BJ (cell line): ENCODE data around the gene KSR1. TPM values are rescaled to one million over a fixed set of nuclear protein-coding genes. Genes with fewer than 3 reads are reported as not detected.

ENCODE experiments used
- CTCF ChIA-PET: fragments of 350-600 bp; formaldehyde crosslinking; extraction: SDS; loops from one replicate; lab custom pipeline; 2021; ENCODE audit warnings: antibody characterized with exemption, inconsistent platforms; lab: Yijun Ruan, JAX
- POLR2A ChIA-PET: fragments of 300-600 bp; sonication (Branson Sonifier 250); formaldehyde crosslinking; extraction: SDS; loops from one replicate; lab custom pipeline; 2021; ENCODE audit warnings: antibody characterized with exemption; lab: Charles Lee
- DNase-seq: peaks from one replicate; pipeline ENCODE4 v3.0.0-alpha.2; 2011; ENCODE audit warnings: low read depth
- H3K27me3 ChIP-seq: 2 replicates; pipeline ENCODE4 v1.6.0; 2011; ENCODE audit warnings: low read length; ENCODE audit not compliant: control insufficient read depth, insufficient read depth
- H3K36me3 ChIP-seq: 2 replicates; pipeline ENCODE4 v1.5.1; 2011; ENCODE audit warnings: low read length; ENCODE audit not compliant: control insufficient read depth, insufficient read depth
- H3K4me3 ChIP-seq: 2 replicates; pipeline ENCODE4 v1.5.1; 2011; ENCODE audit warnings: low read depth, mild to moderate bottlenecking, control low read depth, low read length
- CTCF ChIP-seq: IDR thresholded peaks from 2 replicates; pipeline ENCODE4 v1.5.1; 2011; ENCODE audit warnings: low read depth, mild to moderate bottlenecking, control low read depth, inconsistent platforms, low read length, moderate library complexity; ENCODE audit not compliant: insufficient read depth
- polyA plus RNA-seq: library from polyadenylated mRNA; depleted of rRNA; stranded (reverse); fragments of >200 nt; gene quantifications from 2 replicates; pipeline ENCODE4 v1.2.3, GENCODE V29; 2011

The KSR1 gene
- polyA plus RNA-seq, 1 experiment: 6.8 TPM

- CTCF ChIA-PET: interaction anchor here (1.3 kb wide), 1 partner anchor 16 kb away, joined by 3 read pairs; no protein-coding TSS in a partner anchor
These were observed 63.3 kb downstream of the KSR1 start for GRCh38 chr17:27519550-27519949.

GRCh38 chr17:27520491-27521185 is 64.4 kb downstream of the KSR1 start:
- Histone ChIP-seq H3K4me3 (no peak overlapping the region), H3K27me3 (no peaks in the 10 kb centered on the region), H3K36me3 (no peaks in the 10 kb centered on the region)
- CTCF ChIA-PET: interaction anchor here (0.6 to 1.3 kb wide), 2 partner anchors 10 to 15 kb away, joined by 3 read pairs; no protein-coding TSS in a partner anchor
- DNase-seq: no peak
- TF ChIP-seq CTCF: no peak
- POLR2A ChIA-PET: no interaction called here

More at GRCh38 chr17:27519550-27519949, 63.3 kb downstream of the KSR1 start:
- Histone ChIP-seq H3K36me3 (no peaks in the 10 kb centered on the region), H3K27me3 (no peaks in the 10 kb centered on the region), H3K4me3 (no peak overlapping the region)
- no peak for TF ChIP-seq CTCF
- no peak for DNase-seq
- POLR2A ChIA-PET: no interaction called here

GRCh38 chr17:27521281-27522027 is 65.2 kb downstream of the KSR1 start:
- DNase-seq: no peak
- no peaks in the 10 kb centered on the region for H3K36me3 ChIP-seq
- no peaks in the 10 kb centered on the region for H3K27me3 ChIP-seq
- no peak for TF ChIP-seq CTCF
- CTCF ChIA-PET: interaction anchor here (0.7 to 1.1 kb wide), 3 partner anchors 80 to 172 kb away, joined by 3 read pairs; no protein-coding TSS in a partner anchor
- POLR2A ChIA-PET: no interaction called here
- H3K4me3 ChIP-seq: no peak overlapping the region

- H3K27me3 ChIP-seq: no peaks in the 10 kb centered on the region
- no peaks in the 10 kb centered on the region for H3K36me3 ChIP-seq
- DNase-seq: no peak
- TF ChIP-seq CTCF: no peak
- no peak overlapping the region for H3K4me3 ChIP-seq
- CTCF ChIA-PET: interaction anchor here (0.7 to 1.1 kb wide), 3 partner anchors 79 to 173 kb away, joined by 3 read pairs; no protein-coding TSS in a partner anchor
- POLR2A ChIA-PET: no interaction called here
These were observed 65.9 kb downstream of the KSR1 start for GRCh38 chr17:27522028-27522635.

DNA sequence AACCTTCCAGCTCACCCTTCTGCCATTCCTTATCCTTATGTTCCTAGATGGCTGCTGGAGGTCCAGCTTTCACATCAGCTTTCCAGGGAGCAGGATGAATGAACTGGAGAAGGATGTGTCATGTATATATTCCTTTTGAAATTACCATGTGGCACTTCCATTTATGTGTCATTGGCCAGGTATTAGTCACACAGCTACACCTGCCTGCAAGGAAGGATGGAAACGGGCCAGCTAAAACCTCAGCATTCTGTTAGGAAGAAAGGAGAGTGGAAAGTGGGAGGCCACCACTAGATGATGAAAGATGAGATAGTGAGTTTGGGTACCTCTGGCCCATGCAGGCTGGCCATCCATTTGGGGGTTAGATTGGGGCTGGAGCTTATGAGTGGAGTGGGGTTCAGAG is 67.5 kb downstream of the KSR1 start:
- no peak for TF ChIP-seq CTCF
- H3K27me3 ChIP-seq: no peaks in the 10 kb centered on the region
- ChIA-PET POLR2A (no interaction called here), CTCF (interaction anchor here (1.2 kb wide), 1 partner anchor 290 kb away, joined by 3 read pairs; no protein-coding TSS in a partner anchor)
- H3K36me3 ChIP-seq: no peaks in the 10 kb centered on the region
- no peak overlapping the region for H3K4me3 ChIP-seq
- DNase-seq: no peak
